ENCODE data around the gene ZBTB46.

- TF ChIP-seq CTCF (IDR thresholded peaks at IDR 0.05 in 8 of 11, conservative IDR thresholded peaks at IDR 0.05 in 3 of 11) (no peak), POLR2A (IDR thresholded peaks at IDR 0.05) (no peak), POLR2AphosphoS5 (IDR thresholded peaks at IDR 0.05) (peak in 1 of 3 donors; percentile 18)
Observed at GRCh38 chr20:63732118-63733095, 98.7 kb downstream of the ZBTB46 start.

All from spleen (tissue), 7 donors.